Keratinocyte (primary cell): ENCODE results near the gene HSD11B2. TPM values are rescaled to one million over a fixed set of nuclear protein-coding genes. Genes with fewer than 3 reads are reported as not detected.

Source experiments
- DNase-seq: peaks from one replicate; pipeline ENCODE4 v3.0.0-alpha.2; 2011; ENCODE audit warnings: low read depth, missing footprints, low spot score
- FAIRE-seq: peaks from 2 replicates; lab custom pipeline; 2011; peaks lifted over from hg19 to GRCh38; lab: Jason Lieb, UNC
- H2AFZ ChIP-seq: 2 replicates; pipeline ENCODE4 v1.6.0; 2012; ENCODE audit warnings: low read length, control low read depth, inconsistent platforms; ENCODE audit not compliant: control insufficient read depth
- H3K27ac ChIP-seq: 2 replicates; pipeline ENCODE4 v1.5.1; 2011; ENCODE audit warnings: low read length; ENCODE audit not compliant: control insufficient read depth, insufficient read depth
- H3K27me3 ChIP-seq: 3 replicates; pipeline ENCODE4 v1.6.0; 2011; ENCODE audit warnings: low read length; ENCODE audit not compliant: control insufficient read depth, insufficient read depth; ENCODE audit errors: extremely low read depth
- H3K36me3 ChIP-seq, 2 experiments: 2 replicates in 1 of 2; 3 replicates in 1 of 2; pipeline ENCODE4 v1.5.1; 2011; ENCODE audit warnings: low read length in 2 of 2, mild to moderate bottlenecking in 1 of 2; ENCODE audit not compliant: control insufficient read depth in 2 of 2, insufficient read depth in 2 of 2; ENCODE audit errors: extremely low read depth in 1 of 2
- H3K4me1 ChIP-seq: 3 replicates; pipeline ENCODE4 v1.5.1; 2011; ENCODE audit warnings: low read length; ENCODE audit not compliant: control insufficient read depth, insufficient read depth; ENCODE audit errors: extremely low read depth
- H3K4me2 ChIP-seq: 3 replicates; pipeline ENCODE4 v1.6.0; 2011; ENCODE audit warnings: low read depth, low read length; ENCODE audit not compliant: control insufficient read depth, insufficient read depth; ENCODE audit errors: extremely low read depth
- H3K4me3 ChIP-seq, 3 experiments: fragments of 200-600 bp in 1 of 3; sonication (generic) in 1 of 3; 2 replicates in 2 of 3; 3 replicates in 1 of 3; pipeline ENCODE4 v1.5.1; 2011 to 2016; ENCODE audit warnings: low read length in 3 of 3, mild to moderate bottlenecking in 3 of 3, control low read depth in 2 of 3, inconsistent platforms in 1 of 3, low read depth in 1 of 3, mixed read lengths in 1 of 3, mixed run types in 1 of 3, moderate library complexity in 1 of 3; ENCODE audit not compliant: control insufficient read depth in 2 of 3, insufficient read depth in 2 of 3; ENCODE audit errors: extremely low read depth in 1 of 3
- H3K79me2 ChIP-seq: 2 replicates; pipeline ENCODE4 v1.6.0; 2012; ENCODE audit warnings: low read length; ENCODE audit not compliant: control insufficient read depth, insufficient read depth
- H3K9ac ChIP-seq: 3 replicates; pipeline ENCODE4 v1.6.0; 2011; ENCODE audit warnings: low read length; ENCODE audit not compliant: control insufficient read depth, insufficient read depth; ENCODE audit errors: extremely low read depth
- H3K9me1 ChIP-seq: 3 replicates; pipeline ENCODE4 v1.6.0; 2011; ENCODE audit warnings: low read length; ENCODE audit not compliant: control insufficient read depth, insufficient read depth; ENCODE audit errors: extremely low read depth
- H3K9me3 ChIP-seq: 2 replicates; pipeline ENCODE4 v1.5.1; 2012; ENCODE audit warnings: low read depth, low read length; ENCODE audit not compliant: control insufficient read depth
- H4K20me1 ChIP-seq: 3 replicates; pipeline ENCODE4 v1.6.0; 2011; ENCODE audit warnings: low read length; ENCODE audit not compliant: control insufficient read depth, insufficient read depth; ENCODE audit errors: extremely low read depth
- EZH2 ChIP-seq: IDR thresholded peaks from one replicate; pipeline ENCODE4 v1.6.1; 2012; ENCODE audit warnings: inconsistent platforms, mild to moderate bottlenecking, low read length, moderate library complexity
- dilution Hi-C: fragments of 300-500 bp; cut with MboI; formaldehyde crosslinking; loops from one replicate; pipeline ENCODE4 v1.7.0; 2020; ENCODE audit warnings: low sequenced_read_pairs; ENCODE audit not compliant: extremely low pct_ligation_motif_present
- polyA plus RNA-seq, 5 experiments: library from polyadenylated mRNA; depleted of rRNA in 3 of 5; stranded (reverse) in 3 of 5; stranded (forward) in 1 of 5; unstranded in 1 of 5; fragments of >200 nt; gene quantifications; 1 replicate in 1 of 5; 2 replicates in 3 of 5; 3 replicates in 1 of 5; pipeline versions ENCODE4 v1.2.1 to v1.2.3, GENCODE V29; 2011 to 2012; ENCODE audit warnings: missing spikeins in 2 of 5, low read depth in 1 of 5, low replicate concordance in 1 of 5
- TF ChIP-seq, protein P1 (sequence below), 3 experiments: IDR thresholded peaks in 1 of 3; conservative IDR thresholded peaks in 1 of 3; optimal IDR thresholded peaks in 1 of 3; 2 replicates in 2 of 3; 3 replicates in 1 of 3; pipeline versions ENCODE3 to v1.5.1; 2011; ENCODE audit warnings: low read length in 3 of 3, mild to moderate bottlenecking in 3 of 3, moderate library complexity in 2 of 3, control low read depth in 1 of 3, inconsistent platforms in 1 of 3; ENCODE audit not compliant: insufficient read depth in 2 of 3; ENCODE audit errors: extremely low read depth in 1 of 3

Gene HSD11B2
- polyA plus RNA-seq, 1 donor (not counting 4 experiments of a cell fraction or from before 2014, with no cell fraction given), result 0.93 TPM

DNA sequence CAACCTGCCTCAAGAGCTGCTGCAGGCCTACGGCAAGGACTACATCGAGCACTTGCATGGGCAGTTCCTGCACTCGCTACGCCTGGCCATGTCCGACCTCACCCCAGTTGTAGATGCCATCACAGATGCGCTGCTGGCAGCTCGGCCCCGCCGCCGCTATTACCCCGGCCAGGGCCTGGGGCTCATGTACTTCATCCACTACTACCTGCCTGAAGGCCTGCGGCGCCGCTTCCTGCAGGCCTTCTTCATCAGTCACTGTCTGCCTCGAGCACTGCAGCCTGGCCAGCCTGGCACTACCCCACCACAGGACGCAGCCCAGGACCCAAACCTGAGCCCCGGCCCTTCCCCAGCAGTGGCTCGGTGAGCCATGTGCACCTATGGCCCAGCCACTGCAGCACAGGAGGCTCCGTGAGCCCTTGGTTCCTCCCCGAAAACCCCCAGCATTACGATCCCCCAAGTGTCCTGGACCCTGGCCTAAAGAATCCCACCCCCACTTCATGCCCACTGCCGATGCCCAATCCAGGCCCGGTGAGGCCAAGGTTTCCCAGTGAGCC is 5.8 kb downstream of the HSD11B2 start:
- no peak for FAIRE-seq
- Histone ChIP-seq H3K27ac (no peak overlapping the region), H3K9me1 (no peaks in the 10 kb centered on the region), H3K79me2 (no peaks in the 10 kb centered on the region), H3K4me1 (peaks cover under 1% of the 10 kb centered on the region), H3K4me2 (no peak overlapping the region), H3K4me3 (no peak overlapping the region), H2AFZ (no peak overlapping the region), H3K27me3 (peaks cover 2% of the 10 kb centered on the region), H3K36me3 (peaks cover 5 to 19% of the 10 kb centered on the region in 2 experiments), H3K9ac (no peak overlapping the region), H4K20me1 (peaks cover 3% of the 10 kb centered on the region), H3K9me3 (no peaks in the 10 kb centered on the region)
- TF ChIP-seq, protein P1, sequence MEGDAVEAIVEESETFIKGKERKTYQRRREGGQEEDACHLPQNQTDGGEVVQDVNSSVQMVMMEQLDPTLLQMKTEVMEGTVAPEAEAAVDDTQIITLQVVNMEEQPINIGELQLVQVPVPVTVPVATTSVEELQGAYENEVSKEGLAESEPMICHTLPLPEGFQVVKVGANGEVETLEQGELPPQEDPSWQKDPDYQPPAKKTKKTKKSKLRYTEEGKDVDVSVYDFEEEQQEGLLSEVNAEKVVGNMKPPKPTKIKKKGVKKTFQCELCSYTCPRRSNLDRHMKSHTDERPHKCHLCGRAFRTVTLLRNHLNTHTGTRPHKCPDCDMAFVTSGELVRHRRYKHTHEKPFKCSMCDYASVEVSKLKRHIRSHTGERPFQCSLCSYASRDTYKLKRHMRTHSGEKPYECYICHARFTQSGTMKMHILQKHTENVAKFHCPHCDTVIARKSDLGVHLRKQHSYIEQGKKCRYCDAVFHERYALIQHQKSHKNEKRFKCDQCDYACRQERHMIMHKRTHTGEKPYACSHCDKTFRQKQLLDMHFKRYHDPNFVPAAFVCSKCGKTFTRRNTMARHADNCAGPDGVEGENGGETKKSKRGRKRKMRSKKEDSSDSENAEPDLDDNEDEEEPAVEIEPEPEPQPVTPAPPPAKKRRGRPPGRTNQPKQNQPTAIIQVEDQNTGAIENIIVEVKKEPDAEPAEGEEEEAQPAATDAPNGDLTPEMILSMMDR (optimal IDR thresholded peaks at IDR 0.05 in 1 of 3, IDR thresholded peaks at IDR 0.05 in 1 of 3, conservative IDR thresholded peaks at IDR 0.05 in 1 of 3; ENCODE audit: extremely low read depth in 1 of 3, insufficient read depth in 2 of 3, low read length in 3 of 3), result no peak
- no peak for TF ChIP-seq EZH2
- dilution Hi-C loops, result no loop called here
- no peak for DNase-seq

DNA sequence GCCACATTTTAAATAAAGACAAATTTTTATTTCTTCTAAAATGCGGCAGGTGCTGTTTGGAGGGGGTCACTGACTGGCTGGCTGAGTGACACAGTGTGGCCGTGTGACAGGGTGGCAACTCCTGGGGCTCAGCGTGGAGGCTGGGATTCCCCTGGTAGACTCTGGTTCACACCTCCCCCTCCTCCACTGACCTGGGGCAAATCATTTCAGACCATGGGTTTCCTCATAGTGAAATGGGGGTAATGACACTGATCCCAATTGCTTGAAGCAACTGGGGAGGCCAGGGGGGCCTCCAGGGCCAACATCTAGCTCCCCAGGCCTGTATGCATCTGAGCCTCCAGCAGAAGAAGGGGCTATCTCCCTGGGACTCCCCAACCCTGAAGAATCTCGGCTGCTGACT is 6.6 kb downstream of the HSD11B2 start:
- Histone ChIP-seq H3K27ac (no peak overlapping the region), H3K27me3 (no peaks in the 10 kb centered on the region), H3K9ac (no peak overlapping the region), H3K4me3 (no peak overlapping the region), H3K9me1 (no peaks in the 10 kb centered on the region), H3K36me3 (peaks cover 7 to 23% of the 10 kb centered on the region in 2 experiments), H3K79me2 (no peaks in the 10 kb centered on the region), H3K4me2 (no peak overlapping the region), H4K20me1 (peaks cover 3% of the 10 kb centered on the region), H3K9me3 (no peaks in the 10 kb centered on the region), H3K4me1 (no peaks in the 10 kb centered on the region), H2AFZ (no peak overlapping the region)
- FAIRE-seq (no peak), DNase-seq (no peak)
- dilution Hi-C loops, result no loop called here
- no peak for TF ChIP-seq EZH2
- TF ChIP-seq, protein P1 (optimal IDR thresholded peaks at IDR 0.05 in 1 of 3, IDR thresholded peaks at IDR 0.05 in 1 of 3, conservative IDR thresholded peaks at IDR 0.05 in 1 of 3; ENCODE audit: extremely low read depth in 1 of 3, insufficient read depth in 2 of 3, low read length in 3 of 3), result no peak
